Measurements from ENCODE around the gene B3GALT6. TPM values are rescaled to one million over a fixed set of nuclear protein-coding genes. Genes with fewer than 3 reads are reported as not detected.

The B3GALT6 gene
- total RNA-seq, 3 donors from 2014 or later, result 38.0 to 40.8 (median 39.0) TPM

GRCh38 chr1:1206966-1207531, 25.0 kb upstream of the B3GALT6 start:
- Mint-ChIP-seq H3K4me3 (peak overlapping the region; percentile 80), H3K4me1 (ENCODE audit: low read depth) (peaks cover 25% of the 10 kb centered on the region), H3K36me3 (ENCODE audit: insufficient read depth) (no peaks in the 10 kb centered on the region), H3K9me3 (no peaks in the 10 kb centered on the region), H3K27me3 (ENCODE audit: low read depth) (no peaks in the 10 kb centered on the region)
- no peak for ATAC-seq
- no peak for DNase-seq

GRCh38 chr1:1207571-1207892, 24.5 kb upstream of the B3GALT6 start:
- DNase-seq (no peak), ATAC-seq (no peak)
- no peaks in the 10 kb centered on the region for H3K9me3 Mint-ChIP-seq
- peaks cover 27% of the 10 kb centered on the region for H3K4me1 Mint-ChIP-seq (ENCODE audit: low read depth)
- no peaks in the 10 kb centered on the region for H3K36me3 Mint-ChIP-seq (ENCODE audit: insufficient read depth)
- no peaks in the 10 kb centered on the region for H3K27me3 Mint-ChIP-seq (ENCODE audit: low read depth)
- H3K4me3 Mint-ChIP-seq, result peak overlapping the region; percentile 84

- H3K4me3 Mint-ChIP-seq, result peak overlapping the region; percentile 84
- DNase-seq (peak; percentile 57), ATAC-seq (no peak)
- H3K36me3 Mint-ChIP-seq (ENCODE audit: insufficient read depth), result no peaks in the 10 kb centered on the region
- peaks cover 27% of the 10 kb centered on the region for H3K4me1 Mint-ChIP-seq (ENCODE audit: low read depth)
- no peaks in the 10 kb centered on the region for H3K27me3 Mint-ChIP-seq (ENCODE audit: low read depth)
- H3K9me3 Mint-ChIP-seq, result no peaks in the 10 kb centered on the region
Observed at GRCh38 chr1:1208713-1209433, 23.2 kb upstream of the B3GALT6 start.

- Mint-ChIP-seq H3K4me1 (ENCODE audit: low read depth) (peaks cover 43% of the 10 kb centered on the region), H3K36me3 (ENCODE audit: insufficient read depth) (no peaks in the 10 kb centered on the region), H3K4me3 (peak overlapping the region; percentile 63), H3K9me3 (no peaks in the 10 kb centered on the region), H3K27me3 (ENCODE audit: low read depth) (no peaks in the 10 kb centered on the region)
- no peak for ATAC-seq
- peak; percentile 8 for DNase-seq
Observed at GRCh38 chr1:1210726-1211540, 21.1 kb upstream of the B3GALT6 start.

GRCh38 chr1:1211541-1212441, 20.2 kb upstream of the B3GALT6 start:
- no peaks in the 10 kb centered on the region for H3K27me3 Mint-ChIP-seq (ENCODE audit: low read depth)
- peaks cover 47% of the 10 kb centered on the region for H3K4me1 Mint-ChIP-seq (ENCODE audit: low read depth)
- peak overlapping the region; percentile 78 for H3K4me3 Mint-ChIP-seq
- no peaks in the 10 kb centered on the region for H3K9me3 Mint-ChIP-seq
- ATAC-seq, result no peak
- DNase-seq, result peak; percentile 8
- H3K36me3 Mint-ChIP-seq (ENCODE audit: insufficient read depth), result peaks cover 4% of the 10 kb centered on the region

- Mint-ChIP-seq H3K36me3 (ENCODE audit: insufficient read depth) (peaks cover 11% of the 10 kb centered on the region), H3K4me3 (peak overlapping the region; percentile 80), H3K9me3 (no peaks in the 10 kb centered on the region), H3K27me3 (ENCODE audit: low read depth) (no peaks in the 10 kb centered on the region), H3K4me1 (ENCODE audit: low read depth) (peaks cover 47% of the 10 kb centered on the region)
- peak; percentile 36 for DNase-seq
- ATAC-seq, result peak; percentile 4 to 8
Observed at GRCh38 chr1:1212780-1213344, 19.2 kb upstream of the B3GALT6 start.

GRCh38 chr1:1213345-1214265, 18.4 kb upstream of the B3GALT6 start, which contains the start of gene TNFRSF4:
Gene TNFRSF4, minus strand, starts transcription at chr1:1214153. Its CDS starts 26 bp downstream, at chr1:1214127.
- Mint-ChIP-seq H3K27me3 (ENCODE audit: low read depth) (no peaks in the 10 kb centered on the region), H3K4me3 (peak within 1 kb of the TSS; percentile 80), H3K4me1 (ENCODE audit: low read depth) (peaks cover 45% of the 10 kb centered on the region), H3K36me3 (ENCODE audit: insufficient read depth) (peaks cover 17% of the 10 kb centered on the region), H3K9me3 (no peaks in the 10 kb centered on the region)
- DNase-seq (peak; percentile 63), ATAC-seq (peak; percentile 36 to 55)

- Mint-ChIP-seq H3K4me3 (peak overlapping the region; percentile 78), H3K9me3 (no peaks in the 10 kb centered on the region), H3K36me3 (ENCODE audit: insufficient read depth) (peaks cover 20% of the 10 kb centered on the region), H3K4me1 (ENCODE audit: low read depth) (peaks cover 49% of the 10 kb centered on the region), H3K27me3 (ENCODE audit: low read depth) (no peaks in the 10 kb centered on the region)
- ATAC-seq (no peak), DNase-seq (no peak)
Observed at GRCh38 chr1:1215080-1215676, 16.9 kb upstream of the B3GALT6 start.

GRCh38 chr1:1215881-1216605, 16.0 kb upstream of the B3GALT6 start:
- DNase-seq (no peak), ATAC-seq (no peak)
- Mint-ChIP-seq H3K9me3 (no peaks in the 10 kb centered on the region), H3K36me3 (ENCODE audit: insufficient read depth) (peaks cover 26% of the 10 kb centered on the region), H3K27me3 (ENCODE audit: low read depth) (no peaks in the 10 kb centered on the region), H3K4me1 (ENCODE audit: low read depth) (peaks cover 52% of the 10 kb centered on the region), H3K4me3 (peak overlapping the region; percentile 82)

GRCh38 chr1:1216770-1217620, 15.0 kb upstream of the B3GALT6 start:
- Mint-ChIP-seq H3K9me3 (no peaks in the 10 kb centered on the region), H3K4me1 (ENCODE audit: low read depth) (peaks cover 51% of the 10 kb centered on the region), H3K27me3 (ENCODE audit: low read depth) (no peaks in the 10 kb centered on the region), H3K4me3 (peak overlapping the region; percentile 82), H3K36me3 (ENCODE audit: insufficient read depth) (peaks cover 26% of the 10 kb centered on the region)
- DNase-seq (peak; percentile 50), ATAC-seq (peak in 1 of 2 donors; percentile 14)

GRCh38 chr1:1217621-1218523, 14.2 kb upstream of the B3GALT6 start:
- Mint-ChIP-seq H3K4me1 (ENCODE audit: low read depth) (peaks cover 51% of the 10 kb centered on the region), H3K27me3 (ENCODE audit: low read depth) (no peaks in the 10 kb centered on the region), H3K36me3 (ENCODE audit: insufficient read depth) (peaks cover 30% of the 10 kb centered on the region), H3K9me3 (no peaks in the 10 kb centered on the region), H3K4me3 (peak overlapping the region; percentile 47)
- ATAC-seq (peak; percentile 4 to 11), DNase-seq (peak; percentile 60)

Data from activated T-cell treated with anti-CD3 and anti-CD28 coated beads, Interleukin-2, amount 50 U/mL, for 4 hours (primary cell).